HepG2 (cell line): Measurements from ENCODE around the gene CNTN4. TPM values are rescaled to one million over a fixed set of nuclear protein-coding genes. Genes with fewer than 3 reads are reported as not detected.

ENCODE experiments used
- ATAC-seq: fragments of 200-7000 bp; cut with Tn5 transposase; 3 replicates; pipeline ENCODE4 v1.9.1; 2020; ENCODE audit warnings: mild to moderate bottlenecking, moderate library complexity
- BruUV-seq: library from RNA; stranded (reverse); fragments of 400-500 nt; replicated peaks from 2 replicates; lab custom pipeline; 2021; lab: Mats Ljungman, UMichigan
- CTCF ChIA-PET: fragments of 300-600 bp; formaldehyde crosslinking; extraction: SDS; loops from one replicate; lab custom pipeline; 2021; ENCODE audit warnings: low total read pairs, inconsistent platforms, low intra/inter-chr PET ratio; lab: Yijun Ruan, JAX
- POLR2A ChIA-PET: fragments of 350-600 bp; sonication (Branson Sonifier 250); formaldehyde crosslinking; loops from one replicate; lab custom pipeline; 2020; ENCODE audit warnings: antibody characterized with exemption, inconsistent platforms; lab: Yijun Ruan, JAX
- DNase-seq: peaks from one replicate; pipeline ENCODE4 v3.0.0-alpha.2; 2015; ENCODE audit warnings: low spot score
- FAIRE-seq: peaks from 3 replicates; lab custom pipeline; 2011; peaks lifted over from hg19 to GRCh38; lab: Jason Lieb, UNC
- H2AFZ ChIP-seq: one replicate; pipeline ENCODE4 v1.6.1; 2011; ENCODE audit warnings: low read length, inconsistent platforms
- H3K27ac ChIP-seq: fragments of 300-600 bp; 3 replicates; pipeline ENCODE4 v1.8.0; 2011; ENCODE audit warnings: mixed run types, mild to moderate bottlenecking, mixed read lengths, low read length, inconsistent platforms; ENCODE audit not compliant: insufficient read depth; ENCODE audit errors: extremely low read length
- H3K27me3 ChIP-seq, 2 experiments: fragments of 200-600 bp in 1 of 2; 2 replicates in 1 of 2; 3 replicates in 1 of 2; pipeline versions ENCODE4 v1.6.0 to v1.8.0; 2011; ENCODE audit warnings: low read length in 2 of 2, mild to moderate bottlenecking in 2 of 2, moderate library complexity in 2 of 2, inconsistent platforms in 1 of 2; ENCODE audit not compliant: insufficient read depth in 2 of 2, control insufficient read depth in 1 of 2
- H3K36me3 ChIP-seq, 2 experiments: fragments of 200-600 bp in 1 of 2; replicated peaks in 1 of 2; 2 replicates in 1 of 2; 3 replicates in 1 of 2; pipeline versions ENCODE4 v1.5.1 to v1.8.0; 2011; ENCODE audit warnings: low read length in 2 of 2, inconsistent platforms in 1 of 2; ENCODE audit not compliant: insufficient read depth in 2 of 2, control insufficient read depth in 1 of 2
- H3K4me1 ChIP-seq: 2 replicates; pipeline ENCODE4 v1.5.1; 2012; ENCODE audit warnings: low read length, inconsistent platforms; ENCODE audit not compliant: insufficient read depth
- H3K4me2 ChIP-seq: 2 replicates; pipeline ENCODE4 v1.6.0; 2011; ENCODE audit warnings: low read depth, low read length, inconsistent platforms
- H3K4me3 ChIP-seq, 3 experiments: fragments of 200-600 bp in 1 of 3; sonication (generic), shearing (Covaris generic) in 1 of 3; replicated peaks in 1 of 3; 2 replicates each; pipeline ENCODE4 v1.5.1; 2011 to 2016; ENCODE audit warnings: low read length in 3 of 3, inconsistent platforms in 2 of 3, low read depth in 2 of 3, mild to moderate bottlenecking in 2 of 3, control low read depth in 1 of 3, mixed read lengths in 1 of 3; ENCODE audit not compliant: insufficient read depth in 1 of 3
- H3K79me2 ChIP-seq: one replicate; pipeline ENCODE4 v1.6.1; 2011; ENCODE audit warnings: low read length, inconsistent platforms; ENCODE audit not compliant: insufficient read depth
- H3K9ac ChIP-seq: 2 replicates; pipeline ENCODE4 v1.6.0; 2011; ENCODE audit warnings: mild to moderate bottlenecking, low read depth, low read length, inconsistent platforms; ENCODE audit not compliant: insufficient read depth
- H3K9me3 ChIP-seq: 2 replicates; pipeline ENCODE4 v1.5.1; 2012; ENCODE audit warnings: mild to moderate bottlenecking, low read length
- H4K20me1 ChIP-seq: 2 replicates; pipeline ENCODE4 v1.6.0; 2011; ENCODE audit warnings: inconsistent platforms, mild to moderate bottlenecking, low read length, moderate library complexity; ENCODE audit not compliant: insufficient read depth
- ADNP ChIP-seq: sonication (generic); formaldehyde crosslinking; IDR thresholded peaks from 2 replicates; pipeline ENCODE4 v1.4.0; 2020; ENCODE audit warnings: missing genetic modification reagents
- GPBP1L1 ChIP-seq: sonication (generic); formaldehyde crosslinking; IDR thresholded peaks from 2 replicates; pipeline ENCODE4 v1.5.0; 2020; ENCODE audit warnings: mild to moderate bottlenecking, missing genetic modification reagents
- HOXA3 ChIP-seq: sonication (generic); formaldehyde crosslinking; IDR thresholded peaks from 2 replicates; pipeline ENCODE4 v1.5.0; 2020; ENCODE audit warnings: missing genetic modification reagents
- MLXIP ChIP-seq: sonication (generic); formaldehyde crosslinking; IDR thresholded peaks from 2 replicates; pipeline ENCODE4 v1.9.0; 2021; ENCODE audit warnings: missing genetic modification reagents, borderline replicate concordance
- PRPF4 ChIP-seq: fragments of 200-400 bp; formaldehyde crosslinking; IDR thresholded peaks from 2 replicates; pipeline ENCODE4 v1.6.1; 2016; ENCODE audit warnings: low read length, low read depth; ENCODE audit not compliant: poor library complexity, severe bottlenecking
- SMYD3 ChIP-seq: sonication (generic); formaldehyde crosslinking; IDR thresholded peaks from 2 replicates; pipeline ENCODE4 v1.8.1; 2023; ENCODE audit warnings: mild to moderate bottlenecking, missing genetic modification reagents
- STAT6 ChIP-seq: sonication (generic); formaldehyde crosslinking; IDR thresholded peaks from 2 replicates; pipeline ENCODE4 v1.4.0; 2020; ENCODE audit warnings: missing genetic modification reagents, mild to moderate bottlenecking, borderline replicate concordance
- YEATS4 ChIP-seq: sonication (generic); formaldehyde crosslinking; IDR thresholded peaks from 2 replicates; pipeline ENCODE4 v1.4.0; 2020; ENCODE audit warnings: missing genetic modification reagents, borderline replicate concordance
- ZBTB10 ChIP-seq: sonication (generic); formaldehyde crosslinking; IDR thresholded peaks from 2 replicates; pipeline ENCODE4 v1.4.0; 2020; ENCODE audit warnings: missing genetic modification reagents, borderline replicate concordance
- ZNF362 ChIP-seq: sonication (generic); formaldehyde crosslinking; IDR thresholded peaks from 2 replicates; pipeline ENCODE4 v1.4.0; 2020; ENCODE audit warnings: missing genetic modification reagents, mild to moderate bottlenecking, borderline replicate concordance
- WGBS: methylation state at CpG from one replicate; pipeline ENCODE4 v1.1.6; 2017; ENCODE audit warnings: low lambda C conversion rate; 5-methylcytosine and 5-hydroxymethylcytosine counted together
- in situ Hi-C: cut with HindIII; loops from 2 replicates; pipeline ENCODE4 v1.10.0; 2017; ENCODE audit warnings: low pct_unique_long_range_greater_than_20kb; ENCODE audit not compliant: extremely low pct_ligation_motif_present
- intact Hi-C: fragments of 100-400 bp; cut with micrococcal nuclease; formaldehyde crosslinking; loops from one replicate; pipeline ENCODE4 v1.10.0; 2022; ENCODE audit not compliant: unreplicated experiment
- polyA plus RNA-seq, 8 experiments: library from polyadenylated mRNA; depleted of rRNA in 3 of 8; stranded (reverse) in 7 of 8; unstranded in 1 of 8; fragments of >200 nt; fragmentation: Illumina TruSeq in 4 of 8; extraction: Trizol in 4 of 8; gene quantifications; 2 replicates each; pipeline versions ENCODE4 v1.2.1 to v1.2.3, GENCODE V29; 2011 to 2016; ENCODE audit warnings: low read depth in 4 of 8, missing spikeins in 1 of 8, mixed read lengths in 1 of 8; ENCODE audit not compliant: insufficient read depth in 1 of 8
- total RNA-seq, 5 experiments: library from RNA; depleted of rRNA; stranded (reverse); fragments of >200 nt; fragmentation: Illumina TruSeq; extraction: Trizol; gene quantifications; 2 replicates each; pipeline ENCODE4 v1.2.3, GENCODE V29; 2016; ENCODE audit warnings: low read depth in 1 of 5

CNTN4 gene
- total and polyA plus RNA-seq, 2 of the 13 experiments (the other 11 are each of a cell fraction or from before 2014, with no cell fraction given) = 0.01 to 0.13 TPM

GRCh38 chr3:2454865-2455264 lies 356.2 kb downstream of the CNTN4 start (continued):
- TF ChIP-seq ZBTB10 (CRISPR knock-in tag) = no peak
- TF ChIP-seq GPBP1L1 (CRISPR knock-in tag) = no peak
- TF ChIP-seq YEATS4 = no peak
- TF ChIP-seq SMYD3 = no peak
- TF ChIP-seq ADNP (CRISPR knock-in tag) = no peak
- TF ChIP-seq STAT6 (CRISPR knock-in tag) = no peak

- H3K9ac ChIP-seq = no peak overlapping the region
- no peak overlapping the region for H3K4me3 ChIP-seq
- TF ChIP-seq ZNF362 (CRISPR knock-in tag) = no peak
- no peak for TF ChIP-seq MLXIP (CRISPR knock-in tag)
- TF ChIP-seq PRPF4 = no peak
- no peak for TF ChIP-seq HOXA3
- no peak for ATAC-seq
- 26% methylated on average over 4 of the region's 4 CpGs for WGBS
- no peaks in the 10 kb centered on the region for H4K20me1 ChIP-seq
- no peaks in the 10 kb centered on the region for H3K9me3 ChIP-seq
- no peak for FAIRE-seq
- H3K4me1 ChIP-seq = no peaks in the 10 kb centered on the region
- in situ Hi-C loops = no loop called here
- POLR2A ChIA-PET = no interaction called here
- no peak overlapping the region for H3K27ac ChIP-seq
- intact Hi-C loops = no loop called here
- H3K79me2 ChIP-seq = no peaks in the 10 kb centered on the region
- DNase-seq = no peak
- H3K4me2 ChIP-seq = no peak overlapping the region
- H3K36me3 ChIP-seq = no peaks in the 10 kb centered on the region
- no TSS peak for BruUV-seq
- no peaks in the 10 kb centered on the region for H3K27me3 ChIP-seq
- H2AFZ ChIP-seq = no peak overlapping the region
- CTCF ChIA-PET = no interaction called here
Observed at GRCh38 chr3:2456788-2457187, 358.1 kb downstream of the CNTN4 start.
